Prostate gland (tissue), 2 donors: Measurements from ENCODE around the gene NOX3.

ENCODE experiments used
- POLR2A ChIP-seq: fragments of 450-650 bp; IDR thresholded peaks from one replicate; pipeline ENCODE4 v1.6.1; 2016; ENCODE audit warnings: antibody characterized with exemption, mild to moderate bottlenecking
- TF ChIP-seq, protein P1 (sequence below), 4 experiments: fragments of 200-600 bp in 2 of 4; fragments of 450-650 bp in 2 of 4; sonication (generic) in 2 of 4; IDR thresholded peaks; 1 replicate in 3 of 4; 2 replicates in 1 of 4; pipeline ENCODE4 v1.5.1; 2016 to 2019; ENCODE audit warnings: antibody characterized with exemption in 4 of 4, mild to moderate bottlenecking in 2 of 4, moderate library complexity in 2 of 4

- TF ChIP-seq, protein P1, sequence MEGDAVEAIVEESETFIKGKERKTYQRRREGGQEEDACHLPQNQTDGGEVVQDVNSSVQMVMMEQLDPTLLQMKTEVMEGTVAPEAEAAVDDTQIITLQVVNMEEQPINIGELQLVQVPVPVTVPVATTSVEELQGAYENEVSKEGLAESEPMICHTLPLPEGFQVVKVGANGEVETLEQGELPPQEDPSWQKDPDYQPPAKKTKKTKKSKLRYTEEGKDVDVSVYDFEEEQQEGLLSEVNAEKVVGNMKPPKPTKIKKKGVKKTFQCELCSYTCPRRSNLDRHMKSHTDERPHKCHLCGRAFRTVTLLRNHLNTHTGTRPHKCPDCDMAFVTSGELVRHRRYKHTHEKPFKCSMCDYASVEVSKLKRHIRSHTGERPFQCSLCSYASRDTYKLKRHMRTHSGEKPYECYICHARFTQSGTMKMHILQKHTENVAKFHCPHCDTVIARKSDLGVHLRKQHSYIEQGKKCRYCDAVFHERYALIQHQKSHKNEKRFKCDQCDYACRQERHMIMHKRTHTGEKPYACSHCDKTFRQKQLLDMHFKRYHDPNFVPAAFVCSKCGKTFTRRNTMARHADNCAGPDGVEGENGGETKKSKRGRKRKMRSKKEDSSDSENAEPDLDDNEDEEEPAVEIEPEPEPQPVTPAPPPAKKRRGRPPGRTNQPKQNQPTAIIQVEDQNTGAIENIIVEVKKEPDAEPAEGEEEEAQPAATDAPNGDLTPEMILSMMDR (IDR thresholded peaks at IDR 0.05): no peak
- no peak for TF ChIP-seq POLR2A
Measured at GRCh38 chr6:155397172-155397705, 58.4 kb downstream of the NOX3 start.
